ENCODE measurements around the gene PRKCA.
A peak's percentile ranks its signal among the peaks of the same experiment; 100 is the strongest.
"Not testable (repeated sequence)": the region's sequence is repeated elsewhere in the genome, so short reads cannot be mapped to it uniquely, and the experiment has no call there.

PRKCA gene

DNA sequence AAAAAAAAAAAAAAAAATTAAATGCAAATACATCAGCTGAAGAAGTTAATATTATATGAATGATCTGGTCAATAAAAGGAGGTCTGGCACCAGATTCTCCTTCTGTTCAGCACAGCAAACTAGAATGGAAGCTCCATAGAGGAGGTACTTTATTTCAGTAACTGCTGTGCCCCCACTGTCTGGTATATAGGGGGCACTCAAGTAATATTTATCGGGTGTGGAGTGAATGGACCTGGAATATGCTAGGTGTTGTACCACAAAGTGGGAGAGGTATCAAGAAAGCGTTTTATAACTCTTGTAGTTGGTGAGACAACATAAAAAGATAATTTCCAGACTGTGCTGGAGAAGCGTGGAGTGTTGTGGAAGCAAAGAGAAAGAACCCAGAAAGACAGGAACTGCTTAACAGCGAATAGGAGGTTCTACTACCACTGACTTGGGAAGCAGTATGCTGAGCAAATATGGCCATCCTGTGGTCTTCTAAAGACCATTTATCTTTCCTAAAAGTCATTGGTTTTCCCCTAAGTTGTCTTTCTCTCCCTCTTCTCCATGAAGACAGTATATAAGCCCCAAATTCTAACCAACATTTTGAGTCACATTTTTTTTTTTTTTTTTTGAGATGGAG is 12.2 kb upstream of the PRKCA start:
- no peak for DNase-seq (ENCODE audit: low read depth)

DNA sequence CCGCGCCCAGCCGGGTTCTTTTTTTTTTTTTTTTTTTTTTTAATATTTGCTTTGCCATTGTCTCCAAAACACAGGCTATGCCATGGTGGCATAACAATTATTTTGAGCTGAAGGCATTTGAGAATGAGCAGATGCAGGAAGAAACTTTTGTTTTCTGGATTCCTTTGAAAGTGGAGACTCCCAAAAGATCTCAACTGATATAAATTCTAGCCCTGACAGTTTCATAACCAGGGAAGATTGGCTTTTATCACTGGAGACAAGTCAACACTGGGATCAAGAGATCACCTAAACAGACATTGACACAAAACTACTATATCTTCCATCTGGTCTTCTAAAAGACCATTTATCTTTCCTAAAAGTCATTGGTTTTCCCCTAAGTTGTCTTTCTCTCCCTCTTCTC is 10.1 kb upstream of the PRKCA start:
- no peak for DNase-seq (ENCODE audit: low read depth)

DNA sequence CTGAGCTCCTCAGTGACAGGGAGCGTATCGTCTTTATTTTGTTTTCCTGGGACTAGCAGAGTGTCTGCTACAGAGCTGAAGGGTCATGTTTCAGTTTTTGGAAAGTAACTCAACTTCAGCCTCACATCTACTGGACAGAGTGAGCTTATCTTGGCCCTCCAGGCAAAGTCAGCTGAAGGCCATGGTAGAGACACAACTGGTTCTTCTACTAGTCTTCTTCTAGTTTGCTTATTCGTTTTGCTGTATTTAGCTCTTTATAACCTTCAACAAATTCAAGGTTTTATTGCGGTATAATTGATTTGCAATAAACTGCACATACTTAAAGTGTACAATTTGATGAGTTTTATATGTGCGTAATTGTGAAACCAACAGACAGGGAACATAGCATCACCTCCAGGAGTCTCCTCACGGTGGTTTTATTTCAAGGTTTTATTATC is 6.1 kb upstream of the PRKCA start:
- no peak for DNase-seq (ENCODE audit: low read depth)

- not testable (repeated sequence) for DNase-seq (ENCODE audit: low read depth)
Measured at GRCh38 chr17:66297443-66297842, 5.0 kb upstream of the PRKCA start.

DNA sequence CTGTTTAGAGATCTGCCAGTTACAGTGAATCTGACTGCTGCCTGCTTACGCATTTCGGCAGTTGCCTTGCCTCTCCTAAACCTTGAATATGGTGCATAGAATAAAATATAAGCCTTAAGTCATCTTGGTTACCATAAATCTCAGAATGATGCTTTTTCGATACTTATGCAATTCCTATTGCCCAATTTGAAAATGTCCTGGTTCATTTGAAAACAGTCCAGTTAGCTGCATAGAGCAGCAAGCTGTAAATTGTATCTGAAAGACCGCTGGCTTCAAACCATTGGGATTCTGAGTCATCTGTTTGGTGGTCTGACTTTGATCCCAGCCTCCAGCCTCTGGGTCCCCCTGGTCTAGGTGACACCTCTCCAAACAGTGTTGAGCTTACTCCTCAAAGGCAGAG is 2.7 kb upstream of the PRKCA start:
- no peak for DNase-seq (ENCODE audit: low read depth)

DNA sequence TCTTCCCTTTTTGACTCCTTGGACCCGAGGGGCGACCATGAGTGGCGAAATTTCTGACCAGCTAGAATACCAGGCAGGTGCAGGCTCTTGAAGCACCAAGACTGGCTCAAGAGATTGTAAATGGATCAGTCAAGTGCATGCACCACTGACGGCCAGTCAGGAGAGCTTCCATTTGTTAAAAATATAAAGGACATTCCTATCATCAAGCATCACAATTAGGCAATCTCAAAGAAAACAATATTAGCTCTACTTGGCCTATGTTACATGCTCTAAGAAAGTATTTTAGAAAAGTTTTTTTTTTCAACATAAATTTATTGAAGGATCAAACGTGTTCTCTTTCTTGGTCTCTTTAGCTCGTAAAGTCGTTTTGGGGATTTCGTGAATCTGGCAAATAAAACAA is 1.5 kb upstream of the PRKCA start:
- no peak for DNase-seq (ENCODE audit: low read depth)

DNA sequence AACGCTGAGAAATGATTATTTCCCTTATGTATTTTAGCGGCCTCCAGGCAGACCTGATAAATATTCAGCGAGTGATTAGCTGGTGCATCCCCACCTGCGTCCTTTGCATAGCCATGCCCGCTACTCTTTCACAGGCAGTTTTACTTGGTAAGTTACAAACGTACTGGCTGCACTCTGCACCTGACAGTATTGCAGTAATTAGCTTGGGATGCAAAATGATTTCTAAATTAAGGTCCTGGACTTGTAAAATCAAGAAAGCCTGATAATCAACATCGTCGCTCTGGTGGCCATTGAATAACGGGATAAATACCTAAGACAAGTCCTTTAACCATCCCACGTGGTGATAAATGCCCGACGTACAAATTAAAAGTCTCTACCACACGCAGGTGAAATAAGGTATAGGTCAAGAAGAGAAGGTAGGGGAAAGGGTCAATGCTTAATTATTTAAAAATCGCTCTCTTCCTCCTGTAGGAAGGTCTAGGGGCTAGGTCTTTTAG is 998 bp upstream of the PRKCA start:
- DNase-seq (ENCODE audit: low read depth), result no peak

GRCh38 chr17:66302761-66303626 is 581 bp downstream of the PRKCA start:
- no peak for DNase-seq (ENCODE audit: low read depth)

DNA sequence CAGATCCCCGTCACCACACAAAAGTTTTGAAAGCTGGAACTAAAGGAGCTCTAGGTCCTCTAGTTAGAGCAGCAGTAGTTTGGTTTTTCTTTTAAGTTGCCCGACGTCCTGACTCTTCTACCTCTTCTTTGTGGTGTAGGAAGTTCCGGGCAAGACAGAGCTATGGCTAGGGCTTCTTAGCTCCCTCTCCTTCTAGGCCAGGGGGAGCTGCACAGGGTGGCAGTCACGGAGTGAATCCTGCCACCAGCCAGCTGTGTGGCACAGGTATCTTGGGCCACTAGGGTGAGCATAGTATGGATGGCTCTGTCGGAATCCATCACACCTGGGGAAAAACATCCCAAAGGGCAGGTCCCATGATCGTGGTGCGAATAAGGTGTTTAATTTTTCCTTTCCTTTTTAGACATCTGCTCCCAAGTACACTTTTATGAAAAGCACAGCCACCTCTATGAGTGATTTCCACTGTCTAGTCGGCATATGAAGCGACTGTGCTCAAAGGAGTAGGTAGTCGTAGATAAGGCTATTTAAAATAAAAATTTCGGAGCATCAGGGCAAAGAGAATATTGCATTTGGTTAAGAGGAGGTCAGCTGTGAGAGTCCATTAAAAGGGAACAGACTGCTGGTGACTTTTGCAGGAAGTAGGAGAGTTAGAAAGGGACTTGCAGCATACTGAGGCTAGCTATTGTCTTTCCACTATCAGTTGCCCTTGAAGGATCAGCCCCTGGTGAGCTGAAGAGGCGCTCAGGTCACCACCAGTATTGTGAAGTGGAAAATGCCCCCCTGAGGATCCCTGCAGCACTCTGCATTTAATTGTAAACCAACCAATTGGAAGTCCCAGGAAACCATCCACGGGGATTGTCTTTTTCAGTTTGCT is 2.1 kb downstream of the PRKCA start:
- no peak for DNase-seq (ENCODE audit: low read depth)

- peak; percentile 50 for DNase-seq (ENCODE audit: low read depth)
Measured at GRCh38 chr17:66306446-66306845, 4.0 kb downstream of the PRKCA start.

GRCh38 chr17:66307257-66307656 is 4.8 kb downstream of the PRKCA start:
- DNase-seq (ENCODE audit: low read depth), result no peak

- DNase-seq (ENCODE audit: low read depth), result no peak
Measured at GRCh38 chr17:66308856-66309255, 6.4 kb downstream of the PRKCA start.

- DNase-seq (ENCODE audit: low read depth), result no peak
Measured at GRCh38 chr17:66309793-66310192, 7.4 kb downstream of the PRKCA start.

DNA sequence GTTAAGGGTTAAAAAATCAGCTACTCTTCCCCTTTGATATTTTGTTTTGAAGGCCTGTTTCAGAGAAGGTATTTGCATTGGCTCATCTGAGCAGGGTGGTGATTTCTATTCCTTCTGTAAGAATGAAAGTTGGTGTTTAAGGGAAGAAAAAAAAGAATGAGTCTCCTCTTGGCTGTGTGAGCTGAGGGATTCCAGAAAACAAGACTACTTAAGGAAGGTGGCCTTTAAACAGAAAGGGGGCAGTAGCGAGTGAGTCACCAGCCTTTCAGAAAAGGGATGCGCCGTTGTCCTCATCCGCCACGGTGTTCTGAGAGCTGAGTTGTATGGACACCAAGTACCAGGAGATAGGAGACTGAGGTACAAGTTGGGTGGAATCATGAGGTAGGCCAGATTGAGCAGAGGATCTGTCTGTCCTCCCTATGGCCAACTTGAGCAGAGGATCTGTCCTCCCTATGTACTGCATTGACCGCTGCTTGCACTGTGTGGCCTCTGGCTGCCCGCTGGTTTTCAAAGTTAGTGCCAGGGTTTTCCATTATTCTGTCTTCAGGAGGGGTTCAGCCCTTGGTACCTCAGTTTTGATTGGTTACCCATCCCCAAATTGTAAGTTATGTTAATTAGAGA is 8.2 kb downstream of the PRKCA start:
- no peak for DNase-seq (ENCODE audit: low read depth)

- no peak for DNase-seq (ENCODE audit: low read depth)
Measured at GRCh38 chr17:66312912-66313311, 10.5 kb downstream of the PRKCA start.

GRCh38 chr17:66313325-66313724 is 10.9 kb downstream of the PRKCA start:
- no peak for DNase-seq (ENCODE audit: low read depth)

DNA sequence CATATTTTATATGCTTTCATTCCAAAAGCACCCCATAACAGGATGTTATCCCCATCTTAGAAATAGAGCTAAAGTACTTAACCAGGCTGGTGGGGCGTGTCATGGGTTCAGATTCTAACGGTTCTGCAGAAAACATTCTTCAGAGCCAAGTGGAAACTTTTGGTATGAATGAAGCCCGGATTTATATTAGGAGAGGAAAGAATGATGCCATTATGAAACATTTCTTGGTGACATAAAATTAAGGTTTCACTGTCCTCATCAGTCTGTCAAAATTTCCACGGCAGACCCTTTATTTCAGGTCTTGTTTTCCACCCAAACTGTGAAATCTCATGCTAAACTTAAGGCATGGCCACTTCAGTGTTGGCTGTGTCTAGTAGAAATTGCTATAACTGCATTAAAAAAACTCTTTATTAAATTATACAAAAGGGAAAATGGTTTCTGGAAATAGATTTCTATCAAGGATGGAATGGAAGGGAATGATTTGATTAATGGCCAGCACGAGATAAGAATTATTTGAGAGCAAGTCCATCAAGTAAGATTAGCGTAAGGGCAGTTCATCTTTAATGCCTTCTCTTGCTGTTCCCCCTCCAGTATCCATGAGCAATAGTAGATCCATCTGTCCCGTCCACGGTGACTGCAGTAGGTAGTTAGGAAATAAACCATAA is 11.7 kb downstream of the PRKCA start:
- no peak for DNase-seq (ENCODE audit: low read depth)

DNA sequence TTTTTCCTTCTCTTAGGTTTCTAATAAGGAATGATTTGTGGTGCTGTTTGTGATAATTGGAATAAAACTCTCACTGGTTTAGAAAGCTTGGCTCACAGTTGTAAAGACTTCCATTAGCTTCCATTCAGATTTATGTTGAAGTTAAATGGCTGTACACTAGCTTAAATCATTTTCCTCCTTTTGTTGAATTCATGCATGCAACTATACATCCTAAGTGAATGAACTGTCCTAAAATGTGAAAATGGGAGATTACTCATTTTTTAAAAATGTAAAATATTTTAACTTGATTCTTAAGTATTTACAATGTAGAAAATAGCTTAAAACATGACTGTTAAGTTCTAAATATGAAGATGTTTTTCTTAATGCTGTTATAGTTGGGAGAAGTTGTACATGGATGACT is 15.2 kb downstream of the PRKCA start:
- DNase-seq (ENCODE audit: low read depth), result no peak

GRCh38 chr17:66319226-66319625 is 16.8 kb downstream of the PRKCA start:
- DNase-seq (ENCODE audit: low read depth), result no peak

DNA sequence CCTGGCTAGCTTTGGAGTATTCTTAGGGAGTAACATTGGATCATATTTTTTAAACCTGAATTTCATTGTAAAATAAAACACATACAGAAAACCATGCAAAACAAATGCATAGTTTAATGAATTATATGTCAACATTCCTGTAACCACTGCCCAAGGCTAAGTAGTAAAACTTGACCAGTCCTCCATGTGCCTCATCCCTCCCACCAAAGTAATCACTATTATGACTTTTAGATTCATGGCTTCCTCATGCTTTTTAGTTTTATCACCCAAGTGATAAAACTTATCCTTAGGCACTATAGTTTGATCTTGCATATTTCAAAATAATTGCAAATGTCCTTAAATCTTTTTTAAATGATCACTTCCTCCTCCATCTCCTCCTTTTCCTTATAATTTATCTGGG is 20.4 kb downstream of the PRKCA start:
- peak; percentile 57 for DNase-seq (ENCODE audit: low read depth)

- not testable (repeated sequence) for DNase-seq (ENCODE audit: low read depth)
Measured at GRCh38 chr17:66324381-66325004, 22.1 kb downstream of the PRKCA start.
